Activated CD4-positive, alpha-beta T cell treated with anti-CD3 and anti-CD28 coated beads for 36 hours (primary cell): ENCODE data around the gene MXRA5. TPM values are rescaled to one million over a fixed set of nuclear protein-coding genes. Genes with fewer than 3 reads are reported as not detected.
"Not testable (repeated sequence)": the region's sequence is repeated elsewhere in the genome, so short reads cannot be mapped to it uniquely, and the experiment has no call there.

Experiments
- ATAC-seq: fragments of 200-7000 bp; cut with Tn5 transposase; one replicate; pipeline ENCODE4 v1.10.0; 2021; ENCODE audit warnings: mild to moderate bottlenecking, moderate library complexity
- CTCF ChIA-PET: fragments of 350-600 bp; sonication (Branson Sonifier 250); formaldehyde crosslinking; loops from one replicate; lab custom pipeline; 2021; ENCODE audit warnings: antibody characterized with exemption; lab: Charles Lee
- POLR2A ChIA-PET: fragments of 350-600 bp; sonication (Branson Sonifier 250); formaldehyde crosslinking; loops from one replicate; lab custom pipeline; 2021; ENCODE audit warnings: antibody characterized with exemption, inconsistent platforms; lab: Charles Lee
- DNase-seq: peaks from one replicate; pipeline ENCODE4 v3.0.0-alpha.2; 2020
- H3K27ac Mint-ChIP-seq: one replicate; pipeline ENCODE4 v1.8.0; 2021; ENCODE audit warnings: mixed read lengths
- H3K27me3 Mint-ChIP-seq: one replicate; pipeline ENCODE4 v1.8.0; 2021; ENCODE audit warnings: mixed read lengths
- H3K36me3 Mint-ChIP-seq: one replicate; pipeline ENCODE4 v1.8.0; 2021; ENCODE audit warnings: low read depth, mixed read lengths
- H3K4me1 Mint-ChIP-seq: one replicate; pipeline ENCODE4 v1.8.0; 2021; ENCODE audit warnings: mixed read lengths
- H3K4me3 Mint-ChIP-seq: one replicate; pipeline ENCODE4 v1.8.0; 2021; ENCODE audit warnings: mild to moderate bottlenecking, moderate library complexity, mixed read lengths
- H3K9me3 Mint-ChIP-seq: one replicate; pipeline ENCODE4 v1.8.0; 2021; ENCODE audit warnings: low read depth, mixed read lengths
- intact Hi-C, 2 experiments: fragments of 100-400 bp; cut with DNase I in 1 of 2; cut with micrococcal nuclease in 1 of 2; formaldehyde crosslinking; loops; one replicate each; pipeline versions ENCODE4 v1.14.2 to v1.15.1; 2022 to 2024; cut with DNase I, micrococcal nuclease
- total RNA-seq, 2 experiments: library from RNA; stranded (reverse); gene quantifications; one replicate each; pipeline ENCODE4 v1.2.3, GENCODE V29; 2021

The MXRA5 gene
- not detected for total RNA-seq

GRCh38 chrX:3346501-3347259, at the start of gene MXRA5:
Gene MXRA5 (minus strand): TSS chrX:3346652. CDS start chrX:3343833, 2,819 bp downstream.
- H3K27me3 Mint-ChIP-seq: peaks cover 14% of the 10 kb centered on the region
- H3K27ac Mint-ChIP-seq: no peak within 1 kb of the TSS
- H3K4me1 Mint-ChIP-seq: no peaks in the 10 kb centered on the region
- intact Hi-C loops: no loop called here
- ATAC-seq (no peak), DNase-seq (no peak)
- no peaks in the 10 kb centered on the region for H3K36me3 Mint-ChIP-seq
- no peak within 1 kb of the TSS for H3K4me3 Mint-ChIP-seq
- H3K9me3 Mint-ChIP-seq: peaks cover 6% of the 10 kb centered on the region
- ChIA-PET CTCF (no interaction called here), POLR2A (no interaction called here)

- Mint-ChIP-seq H3K36me3 (no peaks in the 10 kb centered on the region), H3K27me3 (no peaks in the 10 kb centered on the region), H3K9me3 (no peaks in the 10 kb centered on the region), H3K4me1 (no peaks in the 10 kb centered on the region), H3K27ac (no peak overlapping the region), H3K4me3 (no peak overlapping the region)
- ChIA-PET CTCF (no interaction called here), POLR2A (no interaction called here)
- no peak for ATAC-seq
- intact Hi-C loops: no loop called here
- no peak for DNase-seq
These were observed 47.2 kb upstream of the MXRA5 start for GRCh38 chrX:3393581-3394111.

GRCh38 chrX:3393178-3393577, 46.7 kb upstream of the MXRA5 start:
- ATAC-seq (no peak), DNase-seq (no peak)
- Mint-ChIP-seq H3K27me3 (no peaks in the 10 kb centered on the region), H3K4me3 (no peak overlapping the region), H3K36me3 (no peaks in the 10 kb centered on the region), H3K27ac (no peak overlapping the region), H3K9me3 (no peaks in the 10 kb centered on the region), H3K4me1 (no peaks in the 10 kb centered on the region)
- ChIA-PET CTCF (no interaction called here), POLR2A (no interaction called here)
- intact Hi-C loops: no loop called here

GRCh38 chrX:3388457-3388856, 42.0 kb upstream of the MXRA5 start:
- Mint-ChIP-seq H3K27ac (no peak overlapping the region), H3K4me1 (no peaks in the 10 kb centered on the region), H3K4me3 (no peak overlapping the region), H3K9me3 (no peaks in the 10 kb centered on the region), H3K27me3 (no peaks in the 10 kb centered on the region), H3K36me3 (no peaks in the 10 kb centered on the region)
- ChIA-PET CTCF (no interaction called here), POLR2A (no interaction called here)
- ATAC-seq: no peak
- intact Hi-C loops: no loop called here
- no peak for DNase-seq

GRCh38 chrX:3384327-3384726, 37.9 kb upstream of the MXRA5 start:
- Mint-ChIP-seq H3K27ac (no peak overlapping the region), H3K36me3 (no peaks in the 10 kb centered on the region), H3K4me1 (no peaks in the 10 kb centered on the region), H3K27me3 (no peaks in the 10 kb centered on the region), H3K4me3 (no peak overlapping the region), H3K9me3 (no peaks in the 10 kb centered on the region)
- CTCF ChIA-PET: no interaction called here
- intact Hi-C loops: no loop called here
- POLR2A ChIA-PET: no interaction called here
- no peak for ATAC-seq
- DNase-seq: no peak

- Mint-ChIP-seq H3K27me3 (no peaks in the 10 kb centered on the region), H3K9me3 (peaks cover 4% of the 10 kb centered on the region), H3K36me3 (no peaks in the 10 kb centered on the region), H3K4me1 (no peaks in the 10 kb centered on the region), H3K27ac (no peak overlapping the region), H3K4me3 (no peak overlapping the region)
- ChIA-PET CTCF (no interaction called here), POLR2A (no interaction called here)
- ATAC-seq: no peak
- no peak for DNase-seq
- intact Hi-C loops: no loop called here
These were observed 34.2 kb upstream of the MXRA5 start for GRCh38 chrX:3380603-3381002.

- intact Hi-C loops: no loop called here
- peaks cover 4% of the 10 kb centered on the region for H3K9me3 Mint-ChIP-seq
- POLR2A ChIA-PET: no interaction called here
- no peak for DNase-seq
- no peak overlapping the region for H3K27ac Mint-ChIP-seq
- no peak for ATAC-seq
- H3K36me3 Mint-ChIP-seq: no peaks in the 10 kb centered on the region
- H3K4me1 Mint-ChIP-seq: no peaks in the 10 kb centered on the region
- no peaks in the 10 kb centered on the region for H3K27me3 Mint-ChIP-seq
- H3K4me3 Mint-ChIP-seq: no peak overlapping the region
- CTCF ChIA-PET: no interaction called here
These were observed 32.7 kb upstream of the MXRA5 start for GRCh38 chrX:3379111-3379510.

GRCh38 chrX:3378156-3378555, 31.7 kb upstream of the MXRA5 start:
- DNase-seq (no peak), ATAC-seq (no peak)
- Mint-ChIP-seq H3K27ac (no peak overlapping the region), H3K4me1 (no peaks in the 10 kb centered on the region), H3K4me3 (no peak overlapping the region), H3K27me3 (no peaks in the 10 kb centered on the region), H3K36me3 (no peaks in the 10 kb centered on the region), H3K9me3 (peaks cover 4% of the 10 kb centered on the region)
- ChIA-PET CTCF (no interaction called here), POLR2A (no interaction called here)
- intact Hi-C loops: no loop called here

GRCh38 chrX:3377560-3377959, 31.1 kb upstream of the MXRA5 start:
- DNase-seq (no peak), ATAC-seq (no peak)
- no peaks in the 10 kb centered on the region for H3K27me3 Mint-ChIP-seq
- POLR2A ChIA-PET: no interaction called here
- no peaks in the 10 kb centered on the region for H3K36me3 Mint-ChIP-seq
- intact Hi-C loops: no loop called here
- peaks cover 4% of the 10 kb centered on the region for H3K9me3 Mint-ChIP-seq
- H3K27ac Mint-ChIP-seq: no peak overlapping the region
- H3K4me3 Mint-ChIP-seq: no peak overlapping the region
- H3K4me1 Mint-ChIP-seq: no peaks in the 10 kb centered on the region
- CTCF ChIA-PET: no interaction called here

GRCh38 chrX:3375878-3376508, 29.5 kb upstream of the MXRA5 start:
- DNase-seq, H3K27ac Mint-ChIP-seq, H3K4me1 Mint-ChIP-seq, H3K9me3 Mint-ChIP-seq, ATAC-seq, POLR2A ChIA-PET, CTCF ChIA-PET, H3K27me3 Mint-ChIP-seq, H3K4me3 Mint-ChIP-seq, intact Hi-C loops, H3K36me3 Mint-ChIP-seq: not testable (repeated sequence)

GRCh38 chrX:3374108-3374800, 27.8 kb upstream of the MXRA5 start:
- CTCF ChIA-PET: no interaction called here
- Mint-ChIP-seq H3K27me3 (no peaks in the 10 kb centered on the region), H3K4me3 (no peak overlapping the region), H3K36me3 (no peaks in the 10 kb centered on the region), H3K4me1 (no peaks in the 10 kb centered on the region), H3K27ac (no peak overlapping the region), H3K9me3 (peaks cover 4% of the 10 kb centered on the region)
- intact Hi-C loops: no loop called here
- no peak for ATAC-seq
- POLR2A ChIA-PET: no interaction called here
- DNase-seq: no peak

GRCh38 chrX:3371163-3371562, 24.7 kb upstream of the MXRA5 start:
- ChIA-PET POLR2A (no interaction called here), CTCF (no interaction called here)
- no peak overlapping the region for H3K27ac Mint-ChIP-seq
- no peak for ATAC-seq
- H3K9me3 Mint-ChIP-seq: no peaks in the 10 kb centered on the region
- DNase-seq: no peak
- intact Hi-C loops: no loop called here
- no peaks in the 10 kb centered on the region for H3K4me1 Mint-ChIP-seq
- no peaks in the 10 kb centered on the region for H3K27me3 Mint-ChIP-seq
- H3K4me3 Mint-ChIP-seq: no peak overlapping the region
- no peaks in the 10 kb centered on the region for H3K36me3 Mint-ChIP-seq
